Esophagus squamous epithelium (tissue), 4 donors: ENCODE data around the gene TSPAN11.

Experiments
- CTCF ChIP-seq, 6 experiments: fragments of 450-650 bp in 4 of 6; fragments of 200-600 bp in 2 of 6; sonication (generic) in 2 of 6; IDR thresholded peaks; one replicate each; pipeline ENCODE4 v1.5.1; 2016 to 2019; ENCODE audit warnings: antibody characterized with exemption in 6 of 6, mild to moderate bottlenecking in 4 of 6, moderate library complexity in 4 of 6
- POLR2A ChIP-seq, 4 donors: fragments of 450-650 bp; IDR thresholded peaks; one replicate each; pipeline ENCODE4 v1.6.1; 2017; ENCODE audit warnings: antibody characterized with exemption in 4 of 4, mild to moderate bottlenecking in 4 of 4, moderate library complexity in 3 of 4

DNA sequence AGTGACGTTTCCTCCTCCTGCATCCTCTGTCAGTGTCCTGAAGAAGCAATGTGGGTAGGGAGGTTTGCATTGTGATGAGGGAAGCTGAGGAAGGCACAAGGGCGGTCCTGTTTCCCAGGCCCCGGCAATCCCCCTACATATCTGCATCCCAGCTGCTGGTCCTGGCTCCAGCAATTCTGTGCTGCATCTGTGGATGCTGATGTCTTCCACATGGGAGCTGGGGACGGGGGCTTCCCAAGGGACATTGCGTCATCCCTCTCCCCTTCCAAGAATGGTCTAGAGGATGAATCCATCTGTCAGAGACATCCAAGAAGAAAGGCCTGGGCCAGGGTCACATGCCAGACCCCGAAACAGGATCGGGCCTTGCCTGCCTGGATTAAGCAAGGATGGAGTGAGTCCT is 52.1 kb downstream of the TSPAN11 start:
- TF ChIP-seq CTCF (IDR thresholded peaks at IDR 0.05) (no peak), POLR2A (IDR thresholded peaks at IDR 0.05) (no peak)
